ENCODE measurements around the gene FOXP2. TPM values are rescaled to one million over a fixed set of nuclear protein-coding genes. Genes with fewer than 3 reads are reported as not detected.
"Not testable (repeated sequence)": the region's sequence is repeated elsewhere in the genome, so short reads cannot be mapped to it uniquely, and the experiment has no call there.

FOXP2 gene
- total RNA-seq, 1 experiment from 2014 or later = not detected

DNA sequence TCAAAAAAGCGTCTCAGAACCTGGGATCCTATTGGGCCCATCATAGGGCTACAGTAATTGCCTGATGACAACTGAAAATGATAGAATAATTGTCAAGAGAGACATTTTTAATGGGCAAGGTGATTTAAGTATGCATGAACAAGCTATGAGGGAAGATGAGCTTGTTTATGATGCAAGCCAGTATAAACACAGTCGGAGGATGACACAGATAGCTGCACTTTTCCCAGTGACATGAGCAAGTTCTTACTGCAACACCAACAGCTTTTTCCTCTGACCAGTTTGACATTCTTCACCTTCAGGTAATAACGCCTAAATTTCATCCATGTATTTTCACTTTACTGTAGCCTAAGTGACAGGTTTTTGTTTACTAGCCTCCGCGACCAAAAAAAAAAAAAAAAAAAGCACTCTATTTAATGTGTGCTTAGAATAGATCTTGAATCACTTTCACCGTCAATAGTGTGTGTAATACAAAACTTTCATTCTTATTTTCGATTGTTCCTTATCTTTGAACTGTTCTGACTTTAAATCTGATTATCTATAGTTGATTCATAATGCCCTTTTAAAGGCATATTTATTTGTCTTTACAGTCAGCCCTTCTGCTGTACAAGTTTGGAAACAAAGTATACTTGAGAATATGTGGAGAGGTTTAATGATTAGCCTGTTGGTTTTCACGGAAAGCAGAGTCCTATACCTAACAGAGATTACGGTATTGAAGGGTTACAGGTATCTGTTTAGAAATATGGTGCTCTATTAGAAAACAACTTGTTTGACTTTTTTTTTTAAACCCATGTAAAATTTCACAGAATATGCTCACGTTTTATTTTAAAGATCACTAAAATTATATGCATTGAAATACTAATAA is 1.7 kb downstream of the FOXP2 start:
- H3K9me3 ChIP-seq = no peaks in the 10 kb centered on the region

DNA sequence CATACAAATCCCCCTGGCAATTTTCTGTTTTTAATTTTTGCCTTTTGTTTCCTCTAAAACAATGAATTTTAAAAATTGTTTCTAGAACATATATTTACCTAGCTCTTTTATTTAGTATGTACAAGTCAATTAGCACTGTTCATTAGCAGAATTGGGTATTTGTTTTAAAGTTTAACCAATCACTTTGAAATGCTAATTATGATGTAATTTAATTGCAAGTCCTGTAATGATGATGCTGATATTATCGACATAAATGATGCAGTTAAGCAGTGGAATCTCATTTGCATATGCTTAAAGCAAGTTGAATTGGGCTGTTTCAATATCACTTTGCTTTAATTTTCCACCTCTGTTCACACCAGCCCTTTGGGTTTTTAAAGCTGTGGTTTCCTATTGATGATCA is 2.7 kb downstream of the FOXP2 start:
- Histone ChIP-seq H3K4me3 (no peak overlapping the region), H3K9me3 (no peaks in the 10 kb centered on the region), H3K36me3 (no peaks in the 10 kb centered on the region), H3K27me3 (no peaks in the 10 kb centered on the region)
- no peak for DNase-seq

More for the DNA sequence above, 1.7 kb downstream of the FOXP2 start:
- Histone ChIP-seq H3K27me3 (no peaks in the 10 kb centered on the region), H3K36me3 (no peaks in the 10 kb centered on the region), H3K4me3 (no peak overlapping the region)
- no peak for DNase-seq

DNA sequence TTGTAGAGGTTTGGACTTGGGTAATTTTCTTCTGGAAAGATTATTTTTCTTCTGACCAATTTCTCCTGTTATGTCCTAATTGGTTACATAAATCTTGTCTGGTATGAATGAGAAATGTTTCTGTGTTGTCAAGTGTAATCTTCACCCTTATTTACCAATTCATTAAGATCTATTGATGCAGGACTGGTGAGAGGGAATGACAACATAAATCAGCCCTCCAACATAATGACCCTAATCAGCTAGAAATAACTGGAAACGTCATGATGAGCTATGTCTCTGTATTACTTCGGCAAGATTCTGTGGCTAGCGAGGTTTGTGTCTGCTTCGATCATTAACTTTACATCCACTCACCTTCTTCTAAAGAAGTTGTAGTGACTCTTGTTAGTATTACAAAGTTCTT is 3.5 kb downstream of the FOXP2 start:
- Histone ChIP-seq H3K27me3 (no peaks in the 10 kb centered on the region), H3K4me3 (no peak overlapping the region), H3K36me3 (no peaks in the 10 kb centered on the region), H3K9me3 (no peaks in the 10 kb centered on the region)
- DNase-seq = no peak

DNA sequence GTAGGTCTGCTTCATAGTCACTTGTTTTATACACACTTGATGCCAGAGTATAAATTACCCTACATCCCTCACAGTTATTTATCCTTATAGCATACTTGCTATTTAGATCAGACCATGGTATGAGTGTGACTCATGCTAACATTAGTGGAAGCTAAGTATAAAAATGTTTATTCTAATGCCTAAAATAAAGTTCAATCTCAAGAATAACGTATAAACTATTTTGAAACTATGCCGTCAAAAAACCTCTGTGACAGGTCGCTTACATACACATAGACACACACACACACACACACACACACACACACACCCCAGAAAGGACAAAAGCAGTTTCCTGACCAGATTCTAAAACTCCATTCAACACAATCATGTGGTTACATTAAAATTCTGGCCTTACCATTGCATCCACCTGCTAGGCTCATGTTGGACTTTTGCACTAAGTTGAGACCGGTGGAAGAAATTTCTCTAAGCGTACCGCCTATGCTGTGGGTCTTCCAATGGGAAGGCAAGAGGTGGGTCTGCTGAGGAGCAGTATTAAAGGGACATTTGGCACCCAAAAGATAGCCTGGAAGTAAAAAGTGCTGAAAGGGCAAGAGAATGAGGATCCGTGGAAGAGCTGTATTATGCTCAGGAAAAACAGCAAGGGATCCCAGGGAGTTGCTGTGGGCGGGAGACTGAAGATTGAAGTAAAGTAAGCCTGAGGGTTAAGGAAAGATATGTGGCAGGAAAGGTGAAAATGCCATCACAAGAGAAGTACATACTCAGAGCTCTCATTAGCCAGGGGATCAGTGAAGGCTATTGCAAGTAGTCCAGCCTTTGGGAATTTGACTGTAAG is 5.0 kb downstream of the FOXP2 start:
- DNase-seq = no peak
- no peaks in the 10 kb centered on the region for H3K27me3 ChIP-seq
- no peaks in the 10 kb centered on the region for H3K9me3 ChIP-seq
- H3K36me3 ChIP-seq = no peaks in the 10 kb centered on the region
- no peak overlapping the region for H3K4me3 ChIP-seq

DNA sequence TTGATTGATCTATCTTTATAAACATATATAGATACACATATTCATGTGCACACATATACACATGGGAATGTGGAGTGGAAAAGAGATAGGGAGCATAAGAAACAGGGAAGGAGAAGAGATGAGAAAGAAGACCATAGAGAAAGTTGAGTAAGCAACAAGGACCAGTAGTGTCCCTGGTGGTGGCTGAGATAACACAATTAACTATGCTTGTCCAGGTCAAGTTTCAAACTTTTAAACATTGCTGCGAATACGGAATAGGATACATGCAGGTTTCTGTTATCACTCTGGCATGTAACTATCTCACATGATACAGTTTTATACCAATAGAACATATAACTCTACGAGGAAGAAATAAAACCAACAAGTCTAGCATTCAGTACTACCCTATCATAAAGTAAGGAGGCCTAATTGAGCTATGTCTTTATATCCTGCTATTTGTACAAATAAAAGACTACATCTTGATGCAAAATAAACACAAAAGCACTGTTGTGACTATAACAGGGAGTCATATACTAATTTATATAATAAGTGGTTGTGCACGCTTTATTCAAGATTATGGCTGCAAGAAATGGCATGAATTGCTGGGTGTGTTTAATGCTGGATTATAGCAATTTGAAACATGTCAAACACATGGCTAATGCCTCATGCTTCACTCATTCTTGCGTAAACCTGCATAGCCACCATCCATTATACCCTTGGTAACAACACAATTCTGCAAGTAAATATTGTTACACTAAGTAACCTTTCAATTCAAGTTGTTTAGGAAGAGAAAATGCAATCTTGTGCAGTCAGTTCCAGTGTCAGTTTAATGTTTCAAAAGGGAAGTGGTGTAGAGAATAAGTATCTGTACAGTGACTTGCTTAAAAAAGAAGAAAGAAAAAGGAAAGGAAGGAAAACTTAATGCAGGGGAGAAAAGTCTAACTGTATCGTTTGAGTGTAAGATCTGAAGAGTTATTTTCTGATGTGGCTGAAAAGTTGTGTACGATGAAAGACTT is 8.2 kb downstream of the FOXP2 start:
- Histone ChIP-seq H3K4me3 (no peak overlapping the region), H3K27me3 (no peaks in the 10 kb centered on the region), H3K9me3 (no peaks in the 10 kb centered on the region), H3K36me3 (no peaks in the 10 kb centered on the region)
- DNase-seq = no peak

DNA sequence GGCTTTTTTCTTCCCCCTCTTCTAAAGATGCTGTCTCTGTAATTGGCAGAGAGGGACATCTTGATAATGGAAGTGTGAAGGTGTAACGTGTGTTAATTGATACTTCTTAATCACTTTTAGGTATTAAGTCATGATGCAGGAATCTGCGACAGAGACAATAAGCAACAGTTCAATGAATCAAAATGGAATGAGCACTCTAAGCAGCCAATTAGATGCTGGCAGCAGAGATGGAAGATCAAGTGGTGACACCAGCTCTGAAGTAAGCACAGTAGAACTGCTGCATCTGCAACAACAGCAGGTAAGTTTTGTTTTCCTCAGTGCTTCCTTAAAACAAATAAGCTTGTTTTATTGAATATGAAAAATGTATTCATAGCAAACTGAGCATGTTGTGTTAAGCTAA is 11.8 kb downstream of the FOXP2 start:
- no peak overlapping the region for H3K4me3 ChIP-seq
- no peaks in the 10 kb centered on the region for H3K9me3 ChIP-seq
- DNase-seq = no peak
- no peaks in the 10 kb centered on the region for H3K36me3 ChIP-seq
- no peaks in the 10 kb centered on the region for H3K27me3 ChIP-seq

DNA sequence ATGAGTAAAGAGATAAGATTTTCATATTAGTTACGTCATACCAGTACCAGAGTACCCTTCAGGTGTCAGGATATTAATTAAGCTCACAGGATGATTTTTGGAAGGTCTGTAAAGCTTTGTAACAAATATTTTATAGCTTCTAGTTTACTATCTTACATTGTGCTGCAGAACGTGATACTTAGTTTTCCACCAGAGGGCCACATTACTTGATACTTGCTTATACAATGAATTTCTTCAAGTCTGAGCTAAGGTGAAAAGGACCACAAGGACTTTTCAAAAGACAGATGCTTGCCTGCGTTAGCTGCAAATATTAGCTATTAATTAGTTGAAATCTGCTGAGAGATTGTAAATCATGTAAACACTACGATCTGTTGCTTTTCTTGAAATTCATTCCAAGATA is 12.2 kb downstream of the FOXP2 start:
- no peaks in the 10 kb centered on the region for H3K36me3 ChIP-seq
- DNase-seq = no peak
- H3K9me3 ChIP-seq = no peaks in the 10 kb centered on the region
- H3K4me3 ChIP-seq = no peak overlapping the region
- no peaks in the 10 kb centered on the region for H3K27me3 ChIP-seq

DNA sequence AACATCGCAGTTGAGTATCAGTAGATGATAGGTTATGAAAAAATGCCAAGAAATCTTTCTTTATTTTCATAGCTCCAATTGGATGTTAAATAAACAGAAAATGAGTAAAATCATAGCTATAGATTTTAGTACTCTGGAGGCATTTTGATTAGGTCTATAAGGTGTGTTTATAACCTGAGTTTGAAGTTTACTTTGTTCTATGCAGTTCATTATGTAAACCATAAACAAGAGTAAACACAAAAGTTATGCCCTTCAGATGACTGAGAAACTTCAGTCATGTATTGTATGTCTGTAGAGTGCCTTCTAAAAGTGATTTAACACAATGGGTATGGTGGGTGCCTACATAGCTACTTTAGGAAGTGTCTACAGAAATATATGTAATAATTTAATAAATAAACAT is 13.6 kb downstream of the FOXP2 start:
- no peaks in the 10 kb centered on the region for H3K9me3 ChIP-seq
- H3K27me3 ChIP-seq = no peaks in the 10 kb centered on the region
- DNase-seq = no peak
- no peaks in the 10 kb centered on the region for H3K36me3 ChIP-seq
- no peak overlapping the region for H3K4me3 ChIP-seq

DNA sequence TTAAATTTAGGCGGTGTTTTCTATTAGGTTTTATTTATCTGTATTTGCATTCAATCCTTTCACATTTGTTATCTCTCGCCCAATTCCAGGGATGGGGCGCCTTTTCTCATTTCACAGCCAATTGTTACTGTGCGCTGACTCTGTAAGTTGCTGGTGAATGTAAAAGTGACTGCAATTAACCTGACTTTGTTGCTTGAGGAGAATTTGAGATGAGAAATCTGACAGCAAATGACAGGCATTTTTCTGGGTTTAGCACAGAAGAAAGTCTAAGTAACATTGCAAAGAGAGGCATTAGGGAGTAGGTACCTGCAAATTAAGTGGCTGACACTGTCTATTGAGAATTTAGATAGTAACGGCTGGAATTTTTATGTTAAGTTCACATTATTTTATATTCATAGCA is 16.6 kb downstream of the FOXP2 start:
- H3K36me3 ChIP-seq = no peaks in the 10 kb centered on the region
- no peaks in the 10 kb centered on the region for H3K27me3 ChIP-seq
- no peaks in the 10 kb centered on the region for H3K9me3 ChIP-seq
- no peak overlapping the region for H3K4me3 ChIP-seq
- no peak for DNase-seq

DNA sequence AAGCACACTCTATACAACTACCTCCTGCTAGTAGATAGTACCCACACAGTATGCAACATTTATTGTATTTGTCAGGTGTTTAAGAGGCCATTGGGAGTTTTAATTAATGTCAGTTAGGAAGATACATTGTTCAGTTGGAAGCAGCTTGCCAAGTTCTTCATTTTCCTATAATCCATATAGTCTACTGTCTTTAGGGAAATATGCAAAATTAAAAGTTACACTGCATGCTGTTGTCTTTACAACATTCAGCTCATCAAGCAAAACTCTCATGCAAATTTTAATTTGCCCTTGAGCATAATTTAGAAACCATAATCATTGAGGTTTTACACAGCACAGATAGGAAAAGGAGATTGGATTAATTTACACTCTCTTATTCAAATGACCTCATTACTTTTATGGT is 17.4 kb downstream of the FOXP2 start:
- Histone ChIP-seq H3K9me3 (no peaks in the 10 kb centered on the region), H3K4me3 (no peak overlapping the region), H3K36me3 (no peaks in the 10 kb centered on the region), H3K27me3 (no peaks in the 10 kb centered on the region)
- no peak for DNase-seq

DNA sequence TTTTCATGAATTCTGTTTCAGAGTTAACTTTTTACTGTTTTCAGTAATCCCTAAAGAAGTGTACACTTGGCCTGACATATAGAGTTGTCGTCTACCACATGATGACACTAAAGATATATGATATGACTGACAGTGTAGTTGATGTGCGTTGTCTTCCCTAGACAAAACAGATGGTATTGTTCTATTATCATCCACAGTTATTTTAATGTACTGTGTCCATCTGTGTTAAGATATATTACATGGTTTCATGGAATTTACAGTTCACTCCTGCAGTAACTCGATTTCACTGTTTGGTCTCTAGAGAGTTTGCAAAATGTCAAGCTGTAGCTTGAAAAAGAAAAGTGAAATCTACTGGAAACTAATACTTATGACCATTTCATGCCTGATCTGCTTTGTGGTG is 18.1 kb downstream of the FOXP2 start:
- no peaks in the 10 kb centered on the region for H3K27me3 ChIP-seq
- H3K9me3 ChIP-seq = no peaks in the 10 kb centered on the region
- no peak overlapping the region for H3K4me3 ChIP-seq
- DNase-seq = no peak
- no peaks in the 10 kb centered on the region for H3K36me3 ChIP-seq

DNA sequence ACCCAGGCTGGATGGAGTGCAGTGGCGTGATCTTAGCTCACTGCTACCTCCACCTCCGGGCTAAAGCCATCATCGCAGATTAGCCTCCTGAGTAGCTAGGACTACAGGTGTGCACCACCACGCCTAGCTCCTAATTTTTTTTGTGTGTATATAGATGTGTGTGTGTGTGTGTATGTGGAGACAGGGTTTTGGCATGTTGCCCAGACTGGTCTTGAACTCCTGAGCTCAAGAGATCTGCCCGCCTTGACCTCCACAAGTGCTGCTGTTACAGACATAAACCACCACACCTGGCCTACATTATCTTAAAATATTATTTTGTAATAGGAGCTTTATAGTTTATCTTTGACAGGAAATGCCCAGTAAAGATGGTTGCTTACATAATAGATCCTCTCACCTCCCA is 25.0 kb downstream of the FOXP2 start:
- Histone ChIP-seq H3K4me3 (no peak overlapping the region), H3K36me3 (no peaks in the 10 kb centered on the region), H3K9me3 (no peaks in the 10 kb centered on the region), H3K27me3 (no peaks in the 10 kb centered on the region)
- DNase-seq = no peak

DNA sequence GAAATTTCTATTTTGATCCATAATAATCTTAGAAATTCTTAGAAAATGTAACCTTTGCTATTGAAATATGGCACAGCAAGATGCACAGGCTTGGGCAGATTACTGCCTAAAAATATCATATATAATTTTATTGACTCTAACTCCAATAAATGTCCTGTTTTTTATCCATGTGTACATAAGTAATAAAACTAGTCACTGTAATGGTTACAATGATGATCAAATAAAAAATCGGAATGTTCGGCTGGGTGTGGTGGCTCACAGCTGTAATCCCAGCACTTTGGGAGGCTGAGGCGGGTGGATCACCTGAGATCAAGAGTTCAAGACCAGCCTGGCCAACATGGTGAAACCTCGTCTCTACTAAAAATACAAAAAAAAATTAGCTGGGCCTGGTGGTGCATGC is 26.3 kb downstream of the FOXP2 start:
- H3K4me3 ChIP-seq, H3K9me3 ChIP-seq, H3K27me3 ChIP-seq, H3K36me3 ChIP-seq, DNase-seq: not testable (repeated sequence)

DNA sequence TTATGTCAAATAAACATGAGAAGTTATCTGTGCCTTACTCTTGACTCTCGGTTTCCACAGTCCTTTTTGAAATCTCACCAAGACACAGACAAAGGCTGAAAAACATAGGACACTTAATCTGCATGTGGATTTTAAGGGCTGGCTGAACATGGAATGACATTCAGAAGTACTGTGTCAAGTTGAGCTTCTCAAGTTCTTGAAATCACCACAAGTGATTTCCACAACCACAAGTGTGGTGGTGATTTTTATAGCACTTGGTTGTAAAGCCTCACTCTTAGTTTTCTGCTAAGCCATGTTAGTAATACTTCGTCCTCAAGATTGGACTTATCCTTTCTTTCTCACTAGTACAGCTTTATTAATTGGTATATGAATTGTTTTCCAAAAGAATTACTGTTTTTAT is 29.6 kb downstream of the FOXP2 start:
- no peak for DNase-seq

DNA sequence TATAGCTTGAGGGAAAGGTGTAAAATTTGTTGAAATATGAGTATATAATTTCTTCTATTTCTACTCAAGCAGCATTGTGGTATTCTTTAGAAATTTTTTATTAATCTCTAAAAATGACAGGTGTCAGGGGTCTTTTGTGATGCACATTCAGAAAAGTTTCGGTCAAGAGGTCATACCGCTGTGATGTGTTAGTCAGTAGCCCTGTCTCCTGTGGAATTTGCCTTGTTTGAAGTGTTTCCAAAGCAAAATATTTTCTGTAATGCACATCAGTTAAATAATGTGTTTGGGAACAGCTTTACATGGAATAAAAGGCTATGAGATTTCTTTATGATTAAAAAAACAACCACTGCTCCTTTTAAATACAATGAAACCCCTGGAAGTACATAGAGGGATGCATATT is 35.8 kb downstream of the FOXP2 start:
- Histone ChIP-seq H3K9me3 (no peaks in the 10 kb centered on the region), H3K4me3 (no peak overlapping the region), H3K27me3 (no peaks in the 10 kb centered on the region), H3K36me3 (no peaks in the 10 kb centered on the region)
- no peak for DNase-seq

More for the DNA sequence above, 29.6 kb downstream of the FOXP2 start:
- Histone ChIP-seq H3K36me3 (no peaks in the 10 kb centered on the region), H3K27me3 (no peaks in the 10 kb centered on the region), H3K4me3 (no peak overlapping the region), H3K9me3 (no peaks in the 10 kb centered on the region)

DNA sequence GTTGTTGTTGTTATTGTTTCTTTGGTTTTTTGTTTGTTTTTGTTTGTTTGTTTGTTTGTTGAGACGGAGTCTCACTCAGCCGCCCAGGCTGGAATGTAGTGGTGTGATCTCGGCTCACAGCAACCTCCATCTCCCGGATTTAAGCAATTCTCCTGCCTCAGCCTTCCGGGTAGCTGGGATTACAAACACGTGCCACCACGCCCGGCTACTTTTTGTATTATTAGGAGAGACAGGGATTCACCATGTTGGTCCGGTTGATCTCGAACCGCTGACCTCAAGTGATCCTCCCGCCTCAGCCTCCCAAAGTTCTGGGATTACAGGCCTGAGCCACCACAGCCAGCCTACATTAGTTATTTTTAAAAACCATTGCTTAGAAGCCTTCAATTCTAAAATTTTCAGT is 45.0 kb downstream of the FOXP2 start:
- no peak for DNase-seq
- H3K9me3 ChIP-seq = no peaks in the 10 kb centered on the region
- H3K36me3 ChIP-seq = no peaks in the 10 kb centered on the region
- no peaks in the 10 kb centered on the region for H3K27me3 ChIP-seq
- no peak overlapping the region for H3K4me3 ChIP-seq

DNA sequence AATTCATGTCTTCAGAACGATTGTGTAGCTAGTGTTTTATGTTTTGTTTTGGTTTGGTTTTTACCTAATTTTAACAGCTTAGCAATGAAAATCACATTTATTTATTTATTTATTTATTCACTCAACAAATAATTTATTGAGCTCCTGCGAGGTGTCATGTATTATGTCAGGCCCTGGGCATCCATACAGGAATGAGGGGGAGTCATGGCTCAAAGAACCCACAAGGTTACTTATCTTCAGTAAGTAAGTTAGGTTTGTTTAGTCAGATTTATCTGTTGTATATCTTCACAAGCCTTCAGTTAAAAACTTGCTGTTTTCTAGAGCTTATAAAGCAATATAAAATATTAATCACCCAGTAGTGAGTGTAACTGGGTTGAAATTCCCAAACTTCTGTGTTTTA is 45.4 kb downstream of the FOXP2 start:
- Histone ChIP-seq H3K27me3 (no peaks in the 10 kb centered on the region), H3K36me3 (no peaks in the 10 kb centered on the region), H3K9me3 (no peaks in the 10 kb centered on the region), H3K4me3 (no peak overlapping the region)
- no peak for DNase-seq

Data from MG63 (cell line).